Erythroblast (primary cell): Measurements from ENCODE around the gene CPLANE2.

Experiments
- GATA1 ChIP-seq: IDR thresholded peaks from 2 replicates; pipeline ENCODE4 v1.6.1; 2011; ENCODE audit warnings: low read depth, mild to moderate bottlenecking, control low read depth, low read length, moderate library complexity
- POLR2A ChIP-seq: IDR thresholded peaks from 2 replicates; pipeline ENCODE4 v1.6.1; 2011; ENCODE audit warnings: mild to moderate bottlenecking, low read length

DNA sequence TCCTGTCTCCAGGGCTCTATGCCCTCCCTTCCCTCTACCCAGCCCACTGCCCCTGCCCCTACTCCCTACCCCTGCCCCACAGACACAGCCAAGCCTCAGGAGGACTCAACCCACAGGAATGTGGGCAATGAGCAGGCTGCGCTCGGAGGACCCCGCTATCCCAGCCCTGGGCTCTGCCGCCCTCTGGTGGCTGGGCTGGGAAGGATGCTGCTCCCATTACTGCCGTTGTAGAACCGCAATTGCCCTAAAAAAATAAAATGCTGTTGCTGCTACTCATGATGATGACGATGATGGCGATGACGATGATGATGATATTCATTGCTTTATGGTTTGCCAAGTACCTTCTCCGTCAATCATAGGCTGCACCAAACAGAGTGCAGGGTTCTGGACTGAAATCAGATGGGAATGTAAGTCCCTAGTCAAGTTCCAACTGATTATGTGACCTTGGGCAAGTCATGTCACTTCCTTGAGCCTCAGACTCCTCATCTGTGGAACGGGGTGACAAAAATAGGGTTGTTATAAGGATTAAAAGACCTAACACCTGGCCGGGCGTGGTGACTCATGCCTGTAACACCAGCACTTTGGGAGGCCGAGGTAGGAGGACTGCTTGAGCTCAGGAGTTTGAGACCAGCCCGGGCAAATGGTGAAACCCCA is 49.1 kb downstream of the CPLANE2 start:
- no peak for TF ChIP-seq POLR2A
- TF ChIP-seq GATA1: no peak
